ENCODE data around the gene C1orf50.
"Not testable (repeated sequence)": the region's sequence is repeated elsewhere in the genome, so short reads cannot be mapped to it uniquely, and the experiment has no call there.

The C1orf50 gene

DNA sequence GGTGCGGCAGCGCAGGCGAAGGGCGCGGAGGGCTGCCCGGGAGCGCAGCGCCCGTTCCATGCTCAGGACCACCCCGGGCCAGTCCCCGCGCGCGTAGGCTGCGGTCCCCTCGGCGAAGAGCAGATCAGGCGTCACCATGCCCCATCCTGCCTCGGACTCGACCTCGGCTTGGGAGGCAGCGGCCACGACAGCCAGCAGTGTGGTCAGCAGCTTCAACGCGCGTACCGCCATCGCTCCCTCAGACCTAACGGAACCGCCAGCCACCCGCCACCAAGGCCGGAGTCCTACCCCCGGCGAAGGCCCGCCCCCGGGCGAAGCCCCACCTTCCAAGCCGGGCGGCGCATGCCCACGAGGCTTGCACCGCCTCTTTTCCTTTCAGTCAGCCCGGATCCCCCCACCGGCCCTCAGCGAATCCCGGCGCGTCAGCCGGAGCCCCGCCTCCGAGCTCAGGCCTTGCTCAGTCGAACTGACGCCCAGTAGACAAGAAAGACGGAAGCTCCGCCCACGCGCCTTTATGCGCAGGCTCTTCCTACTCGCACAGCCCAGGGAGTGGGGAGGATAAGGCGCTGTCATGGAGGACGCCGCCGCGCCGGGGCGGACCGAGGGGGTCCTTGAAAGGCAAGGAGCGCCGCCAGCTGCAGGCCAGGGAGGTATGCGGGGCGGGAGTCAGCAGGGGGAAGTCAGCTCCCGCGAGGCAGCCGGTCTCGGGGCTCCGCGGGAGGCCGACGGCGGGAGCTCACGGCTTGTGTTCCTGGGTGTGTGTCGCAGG, at the start of gene C1orf50, which contains the start of gene P3H1:
C1orf50 (plus strand) TSS at position 509 of the 769 bp plus-strand sequence; CDS start at position 572, 63 bp downstream.
P3H1 (minus strand) TSS at position 288 of the 769 bp plus-strand sequence; CDS start at position 231, 57 bp downstream.
- Histone ChIP-seq H3K36me3 (ENCODE audit: control insufficient read depth in 1 of 2, insufficient read depth in 2 of 2, low read length in 2 of 2) (peaks cover 0 to 2% of the 10 kb centered on the region in 2 donors), H3K27ac (ENCODE audit: low read length) (peak within 1 kb of the TSS; percentile 80), H3K4me3 (ENCODE audit: low read depth in 1 of 2, low read length in 2 of 2) (peak within 1 kb of the TSS; percentile 87 to 99), H3K27me3 (ENCODE audit: low read depth, low read length) (no peaks in the 10 kb centered on the region), H3K9me3 (ENCODE audit: control insufficient read depth in 1 of 2, low read length in 2 of 2) (no peaks in the 10 kb centered on the region), H3K4me1 (ENCODE audit: control insufficient read depth in 1 of 2, insufficient read depth in 2 of 2, low read length in 2 of 2) (peaks cover 10 to 25% of the 10 kb centered on the region in 2 donors)

DNA sequence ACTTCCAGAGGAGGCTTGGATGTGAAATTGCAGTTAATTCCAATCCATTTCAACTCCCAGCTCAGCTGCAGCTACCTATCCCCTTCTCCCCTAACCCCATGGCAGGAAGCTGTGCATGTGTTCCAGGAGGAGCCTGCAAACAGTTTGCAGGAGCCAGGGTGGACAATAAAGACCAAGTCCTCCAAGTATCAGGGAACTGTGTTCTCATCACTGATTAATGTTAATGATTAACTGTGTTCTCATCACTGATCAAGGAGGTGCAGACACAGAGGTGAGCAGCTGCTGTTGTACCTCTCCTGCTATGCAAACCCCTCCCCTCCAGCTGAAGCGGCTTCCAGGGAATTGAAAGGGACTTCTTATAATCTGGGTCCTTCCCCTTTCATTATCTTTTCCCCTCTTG, 46.2 kb upstream of the C1orf50 start:
- Histone ChIP-seq H3K27ac (ENCODE audit: low read length) (no peak overlapping the region), H3K9me3 (ENCODE audit: control insufficient read depth in 1 of 2, low read length in 2 of 2) (no peaks in the 10 kb centered on the region), H3K27me3 (ENCODE audit: low read depth, low read length) (no peaks in the 10 kb centered on the region), H3K4me3 (ENCODE audit: low read depth in 1 of 2, low read length in 2 of 2) (no peak overlapping the region), H3K4me1 (ENCODE audit: control insufficient read depth in 1 of 2, insufficient read depth in 2 of 2, low read length in 2 of 2) (no peaks in the 10 kb centered on the region), H3K36me3 (ENCODE audit: control insufficient read depth in 1 of 2, insufficient read depth in 2 of 2, low read length in 2 of 2) (peaks cover 0 to 5% of the 10 kb centered on the region in 2 donors)

DNA sequence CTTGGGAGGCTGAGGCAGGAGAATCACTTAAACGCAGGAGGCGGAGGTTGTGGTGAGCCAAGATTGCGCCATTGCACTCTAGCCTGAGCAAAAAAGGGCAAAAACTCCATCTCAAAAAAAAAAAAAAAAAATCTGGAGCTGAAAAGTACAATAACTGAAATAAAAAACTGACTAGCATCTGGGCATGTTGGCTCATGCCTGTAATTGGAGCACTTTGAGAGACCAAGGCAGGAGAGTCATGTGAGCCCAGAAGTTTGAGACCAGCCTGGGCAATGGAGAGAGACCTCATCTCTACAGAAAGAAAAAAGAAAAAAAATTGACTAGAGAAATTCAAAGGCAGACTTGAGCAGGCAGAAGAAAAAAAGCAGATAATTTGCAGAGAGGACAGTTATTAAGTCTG, 45.1 kb upstream of the C1orf50 start:
- no peaks in the 10 kb centered on the region for H3K27me3 ChIP-seq (ENCODE audit: low read depth, low read length)
- no peak overlapping the region for H3K27ac ChIP-seq (ENCODE audit: low read length)
- no peaks in the 10 kb centered on the region for H3K9me3 ChIP-seq (ENCODE audit: control insufficient read depth in 1 of 2, low read length in 2 of 2)
- no peak overlapping the region for H3K4me3 ChIP-seq (ENCODE audit: low read depth in 1 of 2, low read length in 2 of 2)
- H3K4me1 ChIP-seq (ENCODE audit: control insufficient read depth in 1 of 2, insufficient read depth in 2 of 2, low read length in 2 of 2) = no peaks in the 10 kb centered on the region
- peaks cover 0 to 5% of the 10 kb centered on the region in 2 donors for H3K36me3 ChIP-seq (ENCODE audit: control insufficient read depth in 1 of 2, insufficient read depth in 2 of 2, low read length in 2 of 2)

DNA sequence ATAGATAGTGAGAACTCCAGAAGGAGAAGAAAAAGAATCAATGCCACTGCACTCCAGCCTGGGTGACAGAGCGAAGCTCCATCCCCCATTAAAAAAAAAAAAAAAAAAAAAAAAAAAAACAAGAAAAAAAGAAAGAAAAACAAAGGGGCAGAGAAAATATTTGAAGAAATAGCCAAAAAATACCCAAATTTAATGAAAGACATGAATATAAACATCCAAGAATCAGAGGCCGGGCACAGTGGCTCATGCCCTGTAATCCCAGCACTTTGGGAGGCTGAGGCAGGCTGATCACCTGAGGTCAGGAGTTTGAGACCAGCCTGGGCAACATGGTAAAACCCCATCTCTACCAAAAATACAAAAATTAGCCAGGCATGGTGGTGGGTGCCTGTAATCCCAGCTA, 44.6 kb upstream of the C1orf50 start:
- not testable (repeated sequence) for H3K4me3 ChIP-seq (ENCODE audit: low read depth in 1 of 2, low read length in 2 of 2); H3K27ac ChIP-seq (ENCODE audit: low read length); H3K9me3 ChIP-seq (ENCODE audit: control insufficient read depth in 1 of 2, low read length in 2 of 2); H3K27me3 ChIP-seq (ENCODE audit: low read depth, low read length); H3K36me3 ChIP-seq (ENCODE audit: control insufficient read depth in 1 of 2, insufficient read depth in 2 of 2, low read length in 2 of 2); H3K4me1 ChIP-seq (ENCODE audit: control insufficient read depth in 1 of 2, insufficient read depth in 2 of 2, low read length in 2 of 2)

DNA sequence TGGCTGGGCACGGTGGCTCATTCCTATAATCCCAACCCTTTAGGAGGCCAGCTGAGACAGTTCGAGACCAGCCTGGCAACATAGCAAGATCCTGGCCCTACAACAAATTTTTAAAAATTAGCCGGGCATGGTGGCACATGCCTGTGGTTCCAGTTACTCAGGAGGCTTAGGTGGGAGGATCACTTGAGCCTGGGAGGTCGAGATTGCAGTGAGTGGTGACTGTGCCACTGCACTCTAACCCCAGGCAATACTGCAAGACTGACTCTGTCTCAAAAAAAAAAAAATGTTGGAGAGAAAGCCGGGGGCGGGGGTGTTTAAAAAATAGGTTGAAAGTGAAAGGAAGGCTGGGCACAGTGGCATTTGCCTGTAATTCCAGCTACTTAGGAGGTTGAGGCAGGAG, 43.5 kb upstream of the C1orf50 start:
- Histone ChIP-seq H3K27ac (ENCODE audit: low read length) (no peak overlapping the region), H3K9me3 (ENCODE audit: control insufficient read depth in 1 of 2, low read length in 2 of 2) (no peaks in the 10 kb centered on the region), H3K36me3 (ENCODE audit: control insufficient read depth in 1 of 2, insufficient read depth in 2 of 2, low read length in 2 of 2) (no peaks in the 10 kb centered on the region), H3K4me1 (ENCODE audit: control insufficient read depth in 1 of 2, insufficient read depth in 2 of 2, low read length in 2 of 2) (no peaks in the 10 kb centered on the region), H3K27me3 (ENCODE audit: low read depth, low read length) (no peaks in the 10 kb centered on the region), H3K4me3 (ENCODE audit: low read depth in 1 of 2, low read length in 2 of 2) (no peak overlapping the region)

DNA sequence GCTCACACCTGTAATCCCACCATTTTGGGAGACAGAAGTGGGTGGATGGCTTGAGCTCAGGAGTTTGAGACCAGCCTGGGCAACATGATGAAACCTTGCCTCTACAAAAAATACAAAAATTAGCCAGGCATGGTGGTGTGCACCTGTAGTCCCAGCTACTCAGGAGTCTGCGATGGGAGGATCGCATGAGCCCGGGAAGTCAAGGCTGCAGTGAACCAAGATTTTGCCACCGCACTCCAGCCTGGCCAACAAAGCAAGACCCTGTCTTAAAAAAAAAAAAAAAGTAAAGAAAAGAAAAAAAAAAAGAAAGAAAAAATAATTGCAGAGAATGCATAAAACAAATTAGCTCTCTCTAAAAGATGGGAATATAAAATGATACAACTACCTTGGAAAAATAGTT, 41.2 kb upstream of the C1orf50 start:
- H3K36me3 ChIP-seq (ENCODE audit: control insufficient read depth in 1 of 2, insufficient read depth in 2 of 2, low read length in 2 of 2); H3K9me3 ChIP-seq (ENCODE audit: control insufficient read depth in 1 of 2, low read length in 2 of 2); H3K27me3 ChIP-seq (ENCODE audit: low read depth, low read length); H3K4me1 ChIP-seq (ENCODE audit: control insufficient read depth in 1 of 2, insufficient read depth in 2 of 2, low read length in 2 of 2); H3K27ac ChIP-seq (ENCODE audit: low read length); H3K4me3 ChIP-seq (ENCODE audit: low read depth in 1 of 2, low read length in 2 of 2): not testable (repeated sequence)

DNA sequence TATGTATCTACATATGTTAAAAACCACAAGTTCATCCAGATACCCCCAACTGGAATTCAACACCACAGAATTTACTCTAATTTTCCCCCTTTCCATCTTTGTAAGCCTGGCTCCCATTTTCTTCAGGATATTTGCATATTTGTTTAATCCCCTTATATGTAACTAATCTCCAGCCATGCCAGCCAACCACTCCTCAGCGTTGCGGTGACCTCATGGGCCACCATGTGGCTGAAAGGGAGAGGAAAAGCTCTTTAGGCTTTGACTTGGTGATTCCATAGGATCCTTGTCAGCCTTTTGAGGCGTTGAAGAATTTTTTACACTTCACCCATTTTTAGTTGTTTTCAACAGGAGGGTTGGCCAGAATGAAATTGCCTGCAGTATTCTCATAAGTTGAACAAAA, 37.0 kb upstream of the C1orf50 start:
- no peaks in the 10 kb centered on the region for H3K9me3 ChIP-seq (ENCODE audit: control insufficient read depth in 1 of 2, low read length in 2 of 2)
- H3K27ac ChIP-seq (ENCODE audit: low read length) = no peak overlapping the region
- no peaks in the 10 kb centered on the region for H3K27me3 ChIP-seq (ENCODE audit: low read depth, low read length)
- H3K36me3 ChIP-seq (ENCODE audit: control insufficient read depth in 1 of 2, insufficient read depth in 2 of 2, low read length in 2 of 2) = no peaks in the 10 kb centered on the region
- H3K4me1 ChIP-seq (ENCODE audit: control insufficient read depth in 1 of 2, insufficient read depth in 2 of 2, low read length in 2 of 2) = no peaks in the 10 kb centered on the region
- H3K4me3 ChIP-seq (ENCODE audit: low read depth in 1 of 2, low read length in 2 of 2) = no peak overlapping the region

DNA sequence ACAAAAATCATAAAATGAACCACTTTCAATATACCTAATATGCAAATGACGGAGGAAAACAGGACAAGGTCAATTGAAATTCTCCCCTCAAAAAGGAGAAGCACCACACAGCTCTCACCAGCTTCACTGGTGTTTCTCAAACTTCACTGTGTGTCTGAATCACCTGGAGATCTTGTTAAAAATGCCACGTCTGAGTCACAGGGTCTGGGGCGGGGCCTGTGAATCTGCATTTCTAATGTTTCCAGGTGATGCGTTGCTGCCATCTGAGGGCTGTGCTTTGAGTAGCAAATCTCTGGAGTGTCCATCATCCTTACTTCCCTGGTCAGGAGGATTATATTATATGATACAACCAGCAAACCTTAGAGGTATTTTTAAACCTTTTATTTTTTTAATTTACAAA, 36.1 kb upstream of the C1orf50 start:
- Histone ChIP-seq H3K9me3 (ENCODE audit: control insufficient read depth in 1 of 2, low read length in 2 of 2) (no peaks in the 10 kb centered on the region), H3K27ac (ENCODE audit: low read length) (no peak overlapping the region), H3K4me3 (ENCODE audit: low read depth in 1 of 2, low read length in 2 of 2) (no peak overlapping the region), H3K4me1 (ENCODE audit: control insufficient read depth in 1 of 2, insufficient read depth in 2 of 2, low read length in 2 of 2) (no peaks in the 10 kb centered on the region), H3K27me3 (ENCODE audit: low read depth, low read length) (no peaks in the 10 kb centered on the region), H3K36me3 (ENCODE audit: control insufficient read depth in 1 of 2, insufficient read depth in 2 of 2, low read length in 2 of 2) (no peaks in the 10 kb centered on the region)

DNA sequence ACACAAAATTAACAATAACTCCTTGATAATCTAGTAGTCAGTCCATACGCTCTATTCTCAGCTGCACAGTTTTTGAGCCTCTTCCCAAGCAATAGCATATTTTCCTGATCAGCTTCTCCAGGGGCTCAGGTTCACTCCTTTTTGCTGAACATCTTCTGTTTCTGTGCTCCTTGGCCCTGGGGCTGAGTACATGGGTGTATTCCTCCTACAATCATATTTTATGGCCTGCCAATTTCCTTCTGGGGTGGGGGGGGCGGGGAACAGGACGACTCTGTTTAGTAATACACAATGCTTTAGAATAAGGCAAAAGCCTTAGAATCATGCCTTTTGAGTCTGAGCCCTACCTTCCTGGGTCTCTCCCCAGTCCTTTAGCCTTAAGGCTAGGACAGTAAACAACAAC, 35.5 kb upstream of the C1orf50 start:
- no peak overlapping the region for H3K4me3 ChIP-seq (ENCODE audit: low read depth in 1 of 2, low read length in 2 of 2)
- no peaks in the 10 kb centered on the region for H3K27me3 ChIP-seq (ENCODE audit: low read depth, low read length)
- H3K36me3 ChIP-seq (ENCODE audit: control insufficient read depth in 1 of 2, insufficient read depth in 2 of 2, low read length in 2 of 2) = no peaks in the 10 kb centered on the region
- no peak overlapping the region for H3K27ac ChIP-seq (ENCODE audit: low read length)
- H3K4me1 ChIP-seq (ENCODE audit: control insufficient read depth in 1 of 2, insufficient read depth in 2 of 2, low read length in 2 of 2) = no peaks in the 10 kb centered on the region
- no peaks in the 10 kb centered on the region for H3K9me3 ChIP-seq (ENCODE audit: control insufficient read depth in 1 of 2, low read length in 2 of 2)

DNA sequence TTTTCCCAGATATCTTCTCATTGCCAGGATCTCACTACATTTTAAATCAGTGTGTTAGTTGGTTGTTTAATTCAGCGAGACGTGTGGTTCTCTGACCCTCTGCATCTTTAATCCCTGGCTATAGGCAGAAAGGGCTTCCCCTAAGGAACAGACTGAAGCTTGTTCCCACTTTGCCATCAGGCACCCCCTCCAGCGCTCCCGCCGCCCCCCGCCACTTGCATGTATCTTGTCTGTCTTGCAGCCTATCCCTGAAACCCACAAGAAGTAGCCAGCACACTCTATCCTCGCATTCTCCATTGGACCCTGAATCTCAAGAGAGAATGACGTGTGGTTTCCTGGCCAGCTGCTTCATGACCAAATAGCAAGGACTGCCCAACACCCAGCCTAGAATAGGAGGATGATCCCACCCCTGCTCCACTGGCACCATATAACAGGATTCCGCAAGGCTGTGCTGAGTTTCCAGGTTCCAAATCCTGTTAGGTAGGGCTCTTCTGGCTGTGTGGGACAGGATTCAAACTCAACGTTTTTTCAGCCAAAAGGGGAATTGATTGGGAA, 34.8 kb upstream of the C1orf50 start:
- H3K27ac ChIP-seq (ENCODE audit: low read length) = no peak overlapping the region
- no peaks in the 10 kb centered on the region for H3K9me3 ChIP-seq (ENCODE audit: control insufficient read depth in 1 of 2, low read length in 2 of 2)
- no peak overlapping the region for H3K4me3 ChIP-seq (ENCODE audit: low read depth in 1 of 2, low read length in 2 of 2)
- H3K27me3 ChIP-seq (ENCODE audit: low read depth, low read length) = no peaks in the 10 kb centered on the region
- H3K4me1 ChIP-seq (ENCODE audit: control insufficient read depth in 1 of 2, insufficient read depth in 2 of 2, low read length in 2 of 2) = no peaks in the 10 kb centered on the region
- H3K36me3 ChIP-seq (ENCODE audit: control insufficient read depth in 1 of 2, insufficient read depth in 2 of 2, low read length in 2 of 2) = no peaks in the 10 kb centered on the region

DNA sequence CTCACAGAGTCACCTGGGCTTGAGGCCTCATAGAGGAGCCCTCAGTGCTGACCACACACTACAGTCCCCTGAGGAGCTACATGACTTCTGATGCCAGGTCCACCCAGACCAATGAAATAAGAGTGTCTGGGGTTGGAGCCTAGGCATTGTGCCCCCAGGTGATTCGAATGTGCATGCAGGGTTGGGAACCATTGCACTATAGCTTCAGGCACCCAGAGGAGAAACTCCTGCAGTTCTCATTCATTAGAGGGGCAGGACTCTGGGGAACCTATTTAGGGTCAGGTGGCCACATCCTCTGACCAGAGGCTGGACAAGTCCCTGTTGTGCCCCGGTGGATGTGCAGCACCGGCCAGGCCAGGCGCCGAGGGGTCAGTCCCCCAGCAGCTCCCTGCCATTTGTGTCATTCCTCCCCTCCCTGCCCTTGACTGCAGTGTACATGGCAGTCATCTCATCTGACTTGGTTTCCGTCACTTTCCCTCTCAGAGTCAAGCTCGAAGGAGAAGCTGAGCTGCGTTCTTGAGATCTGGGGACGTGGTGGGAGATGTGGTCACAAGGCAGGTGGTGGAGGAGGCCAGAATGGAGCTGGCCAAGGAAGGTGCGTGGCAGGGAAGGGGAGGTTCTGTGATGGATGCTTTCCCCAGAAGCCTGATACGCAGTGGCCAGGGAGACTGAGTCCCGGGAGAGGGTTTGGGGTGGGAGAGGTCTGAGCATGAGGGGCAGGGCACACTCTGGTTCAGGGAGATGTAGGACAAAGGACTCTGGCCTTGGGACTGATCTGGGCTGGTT, 33.4 kb upstream of the C1orf50 start:
- Histone ChIP-seq H3K36me3 (ENCODE audit: control insufficient read depth in 1 of 2, insufficient read depth in 2 of 2, low read length in 2 of 2) (no peaks in the 10 kb centered on the region), H3K9me3 (ENCODE audit: control insufficient read depth in 1 of 2, low read length in 2 of 2) (no peaks in the 10 kb centered on the region)

More for the DNA sequence above, 33.4 kb upstream of the C1orf50 start:
- Histone ChIP-seq H3K27me3 (ENCODE audit: low read depth, low read length) (no peaks in the 10 kb centered on the region), H3K27ac (ENCODE audit: low read length) (no peak overlapping the region), H3K4me1 (ENCODE audit: control insufficient read depth in 1 of 2, insufficient read depth in 2 of 2, low read length in 2 of 2) (no peaks in the 10 kb centered on the region), H3K4me3 (ENCODE audit: low read depth in 1 of 2, low read length in 2 of 2) (no peak overlapping the region)

Data from muscle layer of duodenum (tissue), 2 donors.